Measurements from ENCODE around the gene RAP1A.
A peak's percentile ranks its signal among the peaks of the same experiment; 100 is the strongest.

The RAP1A gene

DNA sequence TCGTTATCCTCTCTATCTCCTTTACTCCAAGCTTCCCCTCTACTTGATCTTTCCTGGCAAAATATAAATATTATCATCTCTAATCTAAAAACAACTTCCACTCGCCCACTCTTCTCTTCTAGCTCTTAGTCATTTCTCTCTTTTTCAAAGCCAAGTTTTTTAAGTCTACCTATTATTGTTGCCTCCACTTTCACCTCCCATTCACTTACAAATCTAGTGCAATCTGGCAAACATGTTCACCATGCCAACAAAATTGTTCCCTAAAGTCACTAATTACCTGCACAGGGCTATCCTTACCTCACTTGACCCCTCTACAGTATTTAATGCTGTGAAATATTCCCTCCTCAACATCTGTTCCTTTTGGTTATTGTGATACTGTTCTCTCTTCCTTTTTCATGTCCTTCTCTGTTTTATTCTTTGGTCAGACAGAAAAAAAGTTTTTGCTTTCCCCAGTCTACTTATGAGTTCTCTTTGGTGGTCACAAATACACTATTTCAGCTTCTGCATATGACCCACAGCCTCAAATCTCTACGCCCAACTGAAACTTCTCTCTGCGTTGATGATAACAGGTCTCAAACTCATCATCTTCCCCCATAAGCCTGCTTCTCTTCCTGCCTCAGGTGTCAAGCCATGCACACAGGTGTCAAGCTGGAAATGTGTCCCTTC, 31.9 kb upstream of the RAP1A start:
- in situ Hi-C loops (cut with HindIII; ENCODE audit: low sequenced_read_pairs): no loop called here
- TF ChIP-seq, protein P1, sequence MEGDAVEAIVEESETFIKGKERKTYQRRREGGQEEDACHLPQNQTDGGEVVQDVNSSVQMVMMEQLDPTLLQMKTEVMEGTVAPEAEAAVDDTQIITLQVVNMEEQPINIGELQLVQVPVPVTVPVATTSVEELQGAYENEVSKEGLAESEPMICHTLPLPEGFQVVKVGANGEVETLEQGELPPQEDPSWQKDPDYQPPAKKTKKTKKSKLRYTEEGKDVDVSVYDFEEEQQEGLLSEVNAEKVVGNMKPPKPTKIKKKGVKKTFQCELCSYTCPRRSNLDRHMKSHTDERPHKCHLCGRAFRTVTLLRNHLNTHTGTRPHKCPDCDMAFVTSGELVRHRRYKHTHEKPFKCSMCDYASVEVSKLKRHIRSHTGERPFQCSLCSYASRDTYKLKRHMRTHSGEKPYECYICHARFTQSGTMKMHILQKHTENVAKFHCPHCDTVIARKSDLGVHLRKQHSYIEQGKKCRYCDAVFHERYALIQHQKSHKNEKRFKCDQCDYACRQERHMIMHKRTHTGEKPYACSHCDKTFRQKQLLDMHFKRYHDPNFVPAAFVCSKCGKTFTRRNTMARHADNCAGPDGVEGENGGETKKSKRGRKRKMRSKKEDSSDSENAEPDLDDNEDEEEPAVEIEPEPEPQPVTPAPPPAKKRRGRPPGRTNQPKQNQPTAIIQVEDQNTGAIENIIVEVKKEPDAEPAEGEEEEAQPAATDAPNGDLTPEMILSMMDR (IDR thresholded peaks at IDR 0.05; ENCODE audit: low read depth, low read length, missing control alignments): no peak
- DNase-seq (ENCODE audit: low read depth): no peak
- no peak overlapping the region for H3K4me3 ChIP-seq (ENCODE audit: low read depth, low read length)

DNA sequence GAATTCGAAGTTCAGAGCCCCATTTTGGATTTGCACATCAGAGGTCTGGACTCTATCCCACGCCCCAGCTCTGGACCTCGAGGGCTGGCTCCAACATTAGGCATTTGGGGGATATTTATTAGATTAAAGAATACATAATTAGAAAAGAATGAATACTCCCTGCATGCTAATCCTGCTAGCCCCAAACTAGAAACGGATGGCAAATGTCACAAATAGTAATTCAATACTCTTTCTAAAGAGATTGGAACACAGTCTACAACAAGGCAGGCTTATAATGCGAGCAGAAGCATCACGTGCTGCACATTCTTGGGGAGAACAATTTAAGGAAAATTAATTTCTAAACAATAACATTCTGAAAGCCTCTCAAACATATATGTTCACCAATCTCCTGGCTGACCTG, 27.7 kb upstream of the RAP1A start:
- H3K4me3 ChIP-seq (ENCODE audit: low read depth, low read length): no peak overlapping the region
- in situ Hi-C loops (cut with HindIII; ENCODE audit: low sequenced_read_pairs): no loop called here
- no peak for DNase-seq (ENCODE audit: low read depth)
- TF ChIP-seq, protein P1 (IDR thresholded peaks at IDR 0.05; ENCODE audit: low read depth, low read length, missing control alignments): no peak

- TF ChIP-seq, protein P1 (IDR thresholded peaks at IDR 0.05; ENCODE audit: low read depth, low read length, missing control alignments): no peak
- DNase-seq (ENCODE audit: low read depth): peak; percentile 60
- H3K4me3 ChIP-seq (ENCODE audit: low read depth, low read length): no peak overlapping the region
- in situ Hi-C loops (cut with HindIII; ENCODE audit: low sequenced_read_pairs): no loop called here
These were observed 26.9 kb upstream of the RAP1A start for GRCh38 chr1:111592389-111593361.

DNA sequence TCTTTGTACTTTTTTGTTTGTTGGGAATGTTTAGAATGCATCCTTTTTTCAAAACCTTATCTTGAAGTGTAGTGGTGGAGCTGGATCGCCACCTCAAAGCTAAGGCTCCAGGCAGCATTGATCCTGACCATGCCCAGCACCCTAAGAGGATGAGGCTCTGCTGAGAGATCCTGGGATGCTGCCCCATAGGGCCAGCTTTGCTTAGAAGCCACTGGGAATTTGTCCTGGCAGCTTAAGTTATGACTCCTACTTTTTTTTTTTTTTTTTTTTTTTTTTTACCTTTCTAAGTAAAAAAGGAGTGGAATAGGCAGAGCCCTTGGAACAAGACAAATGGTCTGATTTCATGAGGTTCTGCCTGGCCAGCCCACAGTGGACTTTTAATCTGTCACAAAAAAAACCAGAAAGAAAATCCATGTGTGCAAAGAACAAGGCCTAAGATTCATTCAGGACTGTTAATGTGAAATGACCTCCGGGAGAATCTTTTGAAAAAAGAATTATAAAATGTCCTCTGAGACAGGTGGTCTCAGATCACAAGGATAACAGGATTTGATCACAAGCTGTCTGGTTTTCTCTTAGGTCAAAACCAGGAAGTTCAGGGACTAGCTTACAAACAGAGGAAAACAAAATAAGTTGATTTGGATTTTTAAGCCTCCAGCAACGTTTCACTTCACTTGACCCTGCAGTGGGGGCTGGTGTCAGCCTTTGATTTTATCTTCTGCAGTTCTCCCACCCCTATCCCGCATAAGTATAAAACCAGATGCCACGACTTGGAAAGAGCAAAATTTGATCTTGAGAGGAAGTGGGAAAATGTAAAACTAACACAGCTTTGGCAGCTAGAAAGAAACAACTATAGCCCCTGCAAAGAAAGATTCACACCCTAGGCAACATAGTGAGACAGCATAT, 25.9 kb upstream of the RAP1A start:
- no peak for DNase-seq (ENCODE audit: low read depth)
- in situ Hi-C loops (cut with HindIII; ENCODE audit: low sequenced_read_pairs): no loop called here
- TF ChIP-seq, protein P1 (IDR thresholded peaks at IDR 0.05; ENCODE audit: low read depth, low read length, missing control alignments): no peak
- no peak overlapping the region for H3K4me3 ChIP-seq (ENCODE audit: low read depth, low read length)

DNA sequence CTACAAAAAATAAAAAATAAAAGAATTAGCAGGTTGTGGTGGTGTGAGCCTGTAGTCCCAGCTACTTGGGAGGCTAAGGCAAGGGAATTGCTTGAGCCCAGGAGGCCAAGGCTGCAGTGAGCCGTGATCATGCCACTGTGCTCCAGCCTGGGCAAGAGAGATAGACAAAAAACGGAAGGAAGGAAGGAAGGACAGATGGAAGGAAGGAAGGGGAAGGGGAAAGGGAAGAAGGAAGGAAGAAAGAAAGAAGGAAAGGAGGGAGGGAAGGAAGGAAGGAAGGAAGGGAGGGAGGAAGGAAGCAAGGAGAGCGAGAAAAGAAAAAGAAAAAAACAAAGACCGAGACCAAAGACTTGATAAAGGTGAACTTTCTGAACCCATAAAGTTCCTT, 25.3 kb upstream of the RAP1A start:
- H3K4me3 ChIP-seq (ENCODE audit: low read depth, low read length): no peak overlapping the region
- in situ Hi-C loops (cut with HindIII; ENCODE audit: low sequenced_read_pairs): no loop called here
- TF ChIP-seq, protein P1 (IDR thresholded peaks at IDR 0.05; ENCODE audit: low read depth, low read length, missing control alignments): no peak
- DNase-seq (ENCODE audit: low read depth): no peak

DNA sequence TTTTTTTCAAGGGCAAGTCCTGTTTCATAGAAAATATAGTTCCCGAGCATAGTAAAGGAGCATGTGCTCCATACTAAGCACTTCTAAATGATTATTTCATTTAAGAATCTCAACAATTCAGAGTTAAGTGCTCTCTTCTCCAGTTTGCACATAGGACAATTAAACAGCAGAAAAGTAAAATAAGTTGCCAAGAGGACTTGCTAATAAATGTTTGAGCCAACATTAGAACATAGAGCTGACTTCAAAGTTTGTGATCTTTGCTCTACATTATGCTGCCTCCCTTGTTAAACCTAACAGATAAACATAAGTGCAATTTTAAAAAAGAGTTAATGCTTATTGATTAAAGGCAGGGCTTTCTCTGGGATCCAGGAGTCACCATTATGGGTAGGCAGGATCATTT, 23.8 kb upstream of the RAP1A start:
- DNase-seq (ENCODE audit: low read depth): no peak
- H3K4me3 ChIP-seq (ENCODE audit: low read depth, low read length): no peak overlapping the region
- TF ChIP-seq, protein P1 (IDR thresholded peaks at IDR 0.05; ENCODE audit: low read depth, low read length, missing control alignments): no peak
- in situ Hi-C loops (cut with HindIII; ENCODE audit: low sequenced_read_pairs): no loop called here
